SH-SY5Y (cell line): ENCODE data around the gene RAD51B.

Experiments
- GATA2 ChIP-seq: IDR thresholded peaks from 2 replicates; pipeline ENCODE4 v1.6.1; 2011; ENCODE audit warnings: mild to moderate bottlenecking, low read depth, low read length
- GATA3 ChIP-seq: IDR thresholded peaks from 2 replicates; pipeline ENCODE4 v1.6.1; 2011; ENCODE audit warnings: low read depth, mild to moderate bottlenecking, low read length, moderate library complexity

Gene RAD51B

GRCh38 chr14:68141281-68142088, 321.9 kb downstream of the RAD51B start:
- TF ChIP-seq GATA3 (no peak), GATA2 (no peak)

DNA sequence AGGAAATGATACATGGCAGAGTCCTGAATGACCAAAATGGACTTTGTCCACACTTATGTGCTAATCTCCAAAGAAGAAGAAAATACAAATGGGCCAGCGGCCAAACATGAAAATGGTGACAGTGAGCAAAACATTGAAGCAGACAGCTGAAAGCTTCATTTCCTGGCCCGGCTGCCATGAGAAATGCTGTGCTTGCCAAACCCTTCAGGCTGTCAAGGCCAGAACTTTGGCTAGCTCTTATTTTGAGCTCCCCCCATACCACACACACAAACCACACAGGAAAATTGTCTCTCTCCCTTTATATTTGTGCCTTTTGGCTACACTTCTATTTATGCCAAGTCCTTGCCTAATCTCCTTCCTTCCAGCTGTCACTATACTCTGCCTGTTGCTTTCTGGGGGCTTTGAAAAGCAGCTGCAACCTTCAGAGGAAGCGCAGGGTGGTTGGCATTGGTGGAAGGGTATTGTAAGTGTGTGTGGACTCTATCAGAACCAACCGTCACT, 323.8 kb downstream of the RAD51B start:
- TF ChIP-seq GATA3 (no peak), GATA2 (no peak)

DNA sequence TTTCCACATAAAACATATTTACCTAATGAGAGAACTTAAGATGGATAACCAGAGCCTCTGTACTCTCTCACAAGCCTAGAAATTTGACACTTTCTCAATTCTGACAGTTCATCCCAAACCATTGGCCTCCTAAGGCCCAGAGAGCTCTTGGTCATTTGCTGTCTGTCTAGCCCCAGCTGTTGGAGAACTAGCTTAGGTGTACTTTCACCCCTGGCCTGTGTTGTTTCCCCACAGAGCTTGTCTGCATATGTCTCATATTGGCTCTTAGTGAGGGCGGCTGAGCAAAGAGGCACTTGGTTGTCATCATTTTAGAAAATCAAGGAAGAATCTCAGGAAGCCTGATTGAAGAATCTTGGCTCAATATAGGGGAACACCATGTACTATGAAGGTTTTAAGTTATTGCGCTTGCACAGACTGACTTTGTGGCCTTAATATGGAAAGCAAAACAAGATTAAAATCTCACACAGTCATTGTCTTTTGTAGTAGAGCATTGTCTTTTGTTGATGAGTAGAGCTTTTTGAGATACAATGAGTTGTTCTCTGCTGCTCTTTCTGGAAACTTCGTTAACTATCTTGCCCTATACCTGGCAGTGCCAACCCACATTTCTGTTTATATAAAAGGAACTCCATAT, 324.6 kb downstream of the RAD51B start:
- TF ChIP-seq GATA2 (no peak), GATA3 (no peak)

DNA sequence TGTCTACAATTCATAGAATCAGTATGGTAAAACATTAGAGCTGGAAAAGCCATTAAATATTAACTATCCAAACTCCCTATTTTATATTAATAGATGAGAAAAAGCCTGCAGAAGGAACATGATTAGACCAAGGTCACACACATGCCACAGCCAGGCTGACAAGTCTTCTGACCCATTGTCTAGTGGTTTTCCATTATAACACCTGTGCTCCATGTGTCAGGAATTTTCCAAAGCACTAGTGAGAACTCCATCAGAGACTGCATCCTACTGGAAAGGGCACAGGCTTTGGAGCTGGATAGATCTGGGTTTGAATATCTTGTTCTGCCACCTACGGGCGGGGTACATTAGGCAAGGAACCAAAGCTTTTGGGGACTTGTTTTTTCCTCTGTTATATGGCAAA, 325.5 kb downstream of the RAD51B start:
- TF ChIP-seq GATA2 (no peak), GATA3 (no peak)

DNA sequence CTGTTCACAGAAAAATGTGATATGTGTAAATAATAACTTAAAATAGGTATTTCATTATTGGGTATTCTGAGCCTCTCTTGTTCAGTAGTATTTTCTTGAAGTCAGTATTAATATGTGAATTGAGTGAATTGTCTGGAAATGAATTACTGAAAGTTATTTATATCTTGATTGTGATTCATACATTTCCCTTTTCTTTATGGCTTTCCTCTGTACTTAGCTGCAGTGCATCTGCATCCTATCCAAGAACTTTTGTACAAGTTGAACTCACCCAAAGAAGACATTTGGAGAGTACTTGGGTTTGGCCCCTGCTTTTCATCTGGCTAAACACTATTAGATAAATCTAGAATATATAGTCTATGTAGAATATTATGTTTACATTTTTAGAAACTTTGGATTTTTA, 326.0 kb downstream of the RAD51B start:
- TF ChIP-seq GATA2 (no peak), GATA3 (no peak)

DNA sequence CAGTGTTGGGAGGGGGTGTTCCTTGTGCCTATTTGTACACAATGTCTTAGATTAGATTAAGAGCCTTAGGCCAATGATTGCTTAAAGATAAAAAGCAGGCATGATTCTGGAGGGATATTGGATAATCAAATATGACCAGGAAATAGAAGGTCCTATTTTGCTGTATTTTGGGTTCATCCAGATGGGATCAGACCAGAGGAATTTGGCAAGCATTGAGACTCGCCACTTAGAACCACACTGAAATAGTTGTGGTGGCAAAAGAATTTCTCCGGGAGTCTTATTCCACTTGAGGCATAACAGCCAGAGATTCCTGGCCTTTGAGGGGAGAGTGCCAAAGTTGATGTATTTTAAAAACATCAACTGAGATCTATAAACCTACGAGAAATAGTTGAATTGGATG, 327.2 kb downstream of the RAD51B start:
- no peak for TF ChIP-seq GATA3
- no peak for TF ChIP-seq GATA2

DNA sequence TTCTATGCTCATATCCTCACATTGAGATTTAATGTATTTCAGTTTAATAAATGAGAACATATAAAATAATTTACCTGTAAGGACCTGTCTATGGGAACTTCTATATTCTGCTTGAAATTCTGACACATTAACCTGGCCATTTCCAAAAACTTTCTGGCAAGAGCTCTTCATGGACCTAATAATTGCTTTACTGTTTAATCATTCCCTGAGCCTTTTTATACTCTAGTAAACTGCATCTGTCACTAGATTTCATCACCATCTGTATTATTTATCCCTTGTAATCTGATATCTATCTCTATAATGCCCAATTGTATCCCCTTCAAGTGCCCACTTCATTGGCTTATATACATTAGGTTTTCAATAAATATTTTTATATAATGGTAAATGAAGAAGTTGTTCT, 327.7 kb downstream of the RAD51B start:
- TF ChIP-seq GATA2 (no peak), GATA3 (no peak)

GRCh38 chr14:68148276-68148675, 328.7 kb downstream of the RAD51B start:
- no peak for TF ChIP-seq GATA2
- TF ChIP-seq GATA3: no peak

DNA sequence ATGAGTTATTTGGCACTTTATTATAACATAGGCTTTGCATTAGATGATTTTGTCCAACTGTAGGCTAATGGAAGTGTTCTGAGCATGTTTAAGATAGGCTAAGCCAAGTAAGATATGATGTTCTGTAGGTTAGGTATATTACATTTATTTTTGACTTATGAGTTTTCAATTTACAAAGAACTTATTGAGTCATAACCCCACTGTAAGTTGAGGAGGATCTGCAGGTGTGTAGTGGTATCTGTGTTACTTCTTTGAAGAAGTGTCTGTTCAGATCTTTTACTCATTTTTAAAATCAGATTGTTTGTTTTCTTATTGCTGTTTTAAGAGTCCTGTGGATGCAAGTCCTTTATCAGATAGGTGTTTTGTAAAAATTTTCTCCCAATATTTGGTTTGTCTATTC, 329.2 kb downstream of the RAD51B start:
- no peak for TF ChIP-seq GATA3
- no peak for TF ChIP-seq GATA2

- TF ChIP-seq GATA3 (no peak), GATA2 (no peak)
Observed at GRCh38 chr14:68153275-68153674, 333.7 kb downstream of the RAD51B start.

DNA sequence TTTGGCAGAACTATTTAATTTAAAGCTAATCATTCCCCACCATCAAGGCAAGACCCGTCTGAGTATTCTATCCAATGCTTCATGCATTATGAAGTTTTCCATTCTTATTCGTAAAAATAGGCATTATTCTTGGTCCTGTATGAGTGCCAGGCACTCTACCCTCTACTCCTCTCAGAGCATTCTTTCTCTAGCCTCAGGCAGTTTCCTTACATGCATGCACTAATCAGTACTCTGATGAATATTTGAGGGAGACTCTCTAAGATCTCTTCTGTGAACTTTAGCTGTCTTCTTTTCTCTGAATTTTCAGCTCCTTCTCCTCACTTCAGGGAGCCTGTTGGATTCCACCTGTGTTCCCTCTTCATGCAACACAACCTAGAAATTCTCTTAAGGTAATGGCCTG, 334.7 kb downstream of the RAD51B start:
- no peak for TF ChIP-seq GATA2
- TF ChIP-seq GATA3: no peak

- TF ChIP-seq GATA3: no peak
- TF ChIP-seq GATA2: no peak
Observed at GRCh38 chr14:68157971-68158371, 338.4 kb downstream of the RAD51B start.

DNA sequence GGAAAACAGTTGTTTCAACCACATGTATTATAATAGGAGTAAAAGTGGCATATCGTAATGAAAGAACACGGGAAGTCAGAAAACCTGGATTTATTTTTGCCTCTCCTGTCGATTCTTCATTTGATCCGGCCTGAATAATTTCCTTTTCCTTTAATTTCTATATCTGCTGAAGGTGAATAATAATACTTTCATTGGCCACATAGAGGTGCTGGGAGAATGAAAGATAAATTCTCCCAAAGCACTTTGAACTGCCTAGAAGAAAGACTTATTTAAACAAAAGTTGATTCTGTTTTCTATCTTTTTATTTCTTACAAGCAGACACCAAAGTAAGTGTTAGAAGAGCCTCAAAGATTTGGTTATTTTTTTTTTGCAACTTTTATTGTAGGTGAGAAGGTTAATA, 339.1 kb downstream of the RAD51B start:
- TF ChIP-seq GATA3: no peak
- no peak for TF ChIP-seq GATA2

DNA sequence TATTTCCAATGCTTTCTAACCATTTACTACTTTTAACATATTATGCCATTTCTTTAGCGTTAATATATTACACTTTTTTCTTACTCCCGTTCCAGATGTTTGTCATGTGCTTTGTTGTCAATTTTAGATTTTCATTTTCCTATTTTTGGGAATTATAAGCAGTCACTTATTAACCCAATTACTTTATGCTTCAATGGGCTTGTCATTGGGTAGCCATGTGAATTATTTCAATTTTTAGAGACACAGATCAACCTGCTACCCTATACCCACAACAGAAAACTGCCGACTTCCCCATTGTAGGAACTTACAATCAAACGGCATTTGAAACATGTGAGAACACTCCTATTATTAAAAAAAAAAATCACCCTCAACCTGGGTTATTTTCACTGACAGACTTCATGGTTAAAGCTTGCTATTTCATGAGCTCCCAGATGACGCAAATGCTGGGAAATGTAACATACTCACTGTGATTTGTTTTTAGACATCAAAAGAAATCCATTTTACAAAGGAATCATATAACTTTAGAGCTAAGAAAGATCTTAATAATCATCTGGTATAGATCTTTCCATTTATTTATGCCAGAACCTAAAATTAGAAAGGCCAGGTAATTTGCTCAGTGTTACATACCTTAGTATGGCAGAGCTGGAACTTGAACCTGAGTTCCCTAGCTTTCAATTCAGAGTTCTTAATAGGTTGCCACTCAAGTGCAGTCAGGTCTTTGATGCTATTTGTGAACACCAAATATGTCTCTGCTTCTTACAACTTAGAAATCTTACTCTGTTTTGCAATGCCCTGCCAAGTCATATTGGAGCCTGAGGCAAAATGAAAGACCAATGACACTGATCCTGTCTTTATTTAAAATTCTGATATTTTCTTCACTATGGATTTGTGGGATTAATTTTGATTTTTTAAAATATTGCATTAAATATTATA, 340.4 kb downstream of the RAD51B start:
- TF ChIP-seq GATA2 (no peak), GATA3 (no peak)
